HEK293T (cell line): ENCODE data around the gene LIPC.

Experiments used
- CTCF ChIA-PET: fragments of 350-600 bp; formaldehyde crosslinking; extraction: SDS; loops from one replicate; lab custom pipeline; 2021; ENCODE audit warnings: antibody characterized with exemption, inconsistent platforms; lab: Yijun Ruan, JAX
- POLR2A ChIA-PET: fragments of 350-600 bp; formaldehyde crosslinking; extraction: SDS; loops from one replicate; lab custom pipeline; 2020; ENCODE audit warnings: antibody characterized with exemption, inconsistent platforms; lab: Yijun Ruan, JAX
- DNase-seq: peaks from one replicate; pipeline ENCODE4 v3.0.0; 2012; ENCODE audit warnings: mixed read lengths; ENCODE audit errors: extremely low spot score
- ARNT ChIP-seq: fragments of 450-650 bp; IDR thresholded peaks from 2 replicates; pipeline ENCODE4 v1.6.1; 2017; ENCODE audit warnings: mild to moderate bottlenecking
- BHLHE40 ChIP-seq: fragments of 450-650 bp; IDR thresholded peaks from 2 replicates; pipeline ENCODE4 v1.6.1; 2016; ENCODE audit warnings: mild to moderate bottlenecking, moderate library complexity, borderline replicate concordance
- CTBP1 ChIP-seq: fragments of 450-650 bp; IDR thresholded peaks from 2 replicates; pipeline ENCODE4 v1.6.1; 2016; ENCODE audit warnings: borderline replicate concordance
- ELF4 ChIP-seq: fragments of 450-650 bp; IDR thresholded peaks from 2 replicates; pipeline ENCODE4 v1.6.1; 2017; ENCODE audit warnings: antibody characterized with exemption
- FOXA1 ChIP-seq: fragments of 450-650 bp; IDR thresholded peaks from 2 replicates; pipeline ENCODE4 v1.6.1; 2016; ENCODE audit warnings: mild to moderate bottlenecking
- FOXK2 ChIP-seq: fragments of 450-650 bp; IDR thresholded peaks from 2 replicates; pipeline ENCODE4 v1.6.1; 2016; ENCODE audit warnings: mild to moderate bottlenecking
- FOXM1 ChIP-seq: fragments of 450-650 bp; IDR thresholded peaks from 2 replicates; pipeline ENCODE4 v1.6.1; 2017; ENCODE audit warnings: mild to moderate bottlenecking, borderline replicate concordance
- HDGF ChIP-seq: fragments of 450-650 bp; IDR thresholded peaks from 2 replicates; pipeline ENCODE4 v1.6.1; 2017; ENCODE audit warnings: antibody characterized with exemption, borderline replicate concordance
- L3MBTL2 ChIP-seq: fragments of 450-650 bp; conservative IDR thresholded peaks from 2 replicates; pipeline ENCODE4 v1.6.1; 2016; ENCODE audit warnings: mild to moderate bottlenecking
- LEF1 ChIP-seq: fragments of 450-650 bp; IDR thresholded peaks from 2 replicates; pipeline ENCODE4 v1.6.1; 2017; ENCODE audit warnings: mild to moderate bottlenecking, borderline replicate concordance
- NFRKB ChIP-seq: fragments of 450-650 bp; IDR thresholded peaks from 2 replicates; pipeline ENCODE4 v1.6.1; 2016; ENCODE audit warnings: mild to moderate bottlenecking, moderate library complexity
- PKNOX1 ChIP-seq: fragments of 450-650 bp; IDR thresholded peaks from 2 replicates; pipeline ENCODE4 v1.6.1; 2016
- SP1 ChIP-seq: fragments of 450-650 bp; IDR thresholded peaks from 2 replicates; pipeline ENCODE4 v1.6.1; 2017
- SUZ12 ChIP-seq: fragments of 450-650 bp; IDR thresholded peaks from 2 replicates; pipeline ENCODE4 v1.6.1; 2016; ENCODE audit warnings: mild to moderate bottlenecking
- TARDBP ChIP-seq: fragments of 450-650 bp; IDR thresholded peaks from 2 replicates; pipeline ENCODE4 v1.6.1; 2016
- ZNF384 ChIP-seq: fragments of 450-650 bp; IDR thresholded peaks from 2 replicates; pipeline ENCODE4 v1.6.1; 2016

LIPC gene

DNA sequence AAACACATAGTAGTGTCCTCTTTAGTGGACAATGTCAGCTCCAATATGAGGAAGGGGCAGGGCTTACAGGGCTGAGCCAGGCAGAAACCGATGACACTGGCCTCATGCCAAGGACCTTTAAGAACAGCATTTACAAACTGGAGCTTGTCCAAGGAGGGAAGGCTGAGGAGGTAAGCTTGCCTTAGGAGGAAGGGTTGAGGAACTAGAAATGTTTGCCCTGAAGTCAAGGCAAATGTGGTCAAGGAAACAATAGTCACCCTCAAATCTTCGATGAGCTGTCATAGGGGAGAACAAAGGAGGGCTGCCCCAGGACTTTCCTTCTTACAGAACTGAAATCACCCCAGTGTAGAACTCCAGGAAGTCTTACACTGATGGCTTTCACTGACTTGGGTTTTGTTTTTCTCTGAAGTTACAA, 136.4 kb downstream of the LIPC start:
- no peak for DNase-seq
- ChIA-PET POLR2A (no interaction called here), CTCF (interaction anchor here (1.1 kb wide), 1 partner anchor 17 kb away, joined by 3 read pairs; no protein-coding TSS in a partner anchor)
- TF ChIP-seq NFRKB, result no peak
- TF ChIP-seq PKNOX1, result no peak
- TF ChIP-seq CTBP1, result no peak
- TF ChIP-seq BHLHE40, result no peak
- TF ChIP-seq FOXK2, result no peak
- no peak for TF ChIP-seq SP1
- TF ChIP-seq ELF4, result no peak
- TF ChIP-seq ARNT, result no peak
- TF ChIP-seq FOXA1, result no peak
- no peak for TF ChIP-seq SUZ12
- no peak for TF ChIP-seq HDGF
- TF ChIP-seq L3MBTL2, result no peak
- TF ChIP-seq TARDBP, result no peak
- no peak for TF ChIP-seq FOXM1

- ChIA-PET POLR2A (no interaction called here), CTCF (no interaction called here)
- DNase-seq, result no peak
- TF ChIP-seq ARNT (no peak), TARDBP (no peak), BHLHE40 (no peak), HDGF (no peak), CTBP1 (no peak), FOXA1 (no peak), FOXM1 (no peak), ZNF384 (no peak), ELF4 (no peak), SUZ12 (no peak), LEF1 (no peak), PKNOX1 (no peak), SP1 (no peak), FOXK2 (no peak)
Observed at GRCh38 chr15:58569455-58569854, 137.7 kb downstream of the LIPC start.

DNA sequence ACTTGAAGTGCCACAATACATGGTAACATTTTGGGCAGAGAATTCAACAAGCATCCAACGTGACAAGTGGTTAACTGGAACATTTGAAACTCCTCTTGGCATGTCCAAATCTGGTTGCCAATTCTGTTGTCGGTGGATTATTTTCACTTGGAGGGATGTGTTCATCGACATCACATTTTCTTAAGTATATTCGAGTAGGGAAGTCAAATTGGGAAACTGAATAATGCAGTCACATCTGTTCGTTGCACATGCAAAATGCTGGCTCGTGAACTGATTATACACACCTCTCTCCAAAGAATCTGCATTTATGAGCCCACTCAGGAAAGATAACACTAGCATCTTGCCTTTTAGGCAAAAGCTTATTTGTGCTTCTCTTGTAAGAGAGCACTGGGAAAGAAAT, 139.7 kb downstream of the LIPC start:
- POLR2A ChIA-PET, result no interaction called here
- CTCF ChIA-PET, result no interaction called here

GRCh38 chr15:58572521-58572920, 140.7 kb downstream of the LIPC start:
- no peak for TF ChIP-seq FOXM1
- no peak for TF ChIP-seq ELF4
- TF ChIP-seq FOXK2, result no peak
- no peak for TF ChIP-seq CTBP1
- TF ChIP-seq PKNOX1, result no peak
- no peak for TF ChIP-seq HDGF
- TF ChIP-seq SUZ12, result no peak
- TF ChIP-seq NFRKB, result no peak
- no peak for TF ChIP-seq L3MBTL2
- TF ChIP-seq ZNF384, result no peak
- TF ChIP-seq TARDBP, result no peak
- DNase-seq, result no peak
- ChIA-PET CTCF (no interaction called here), POLR2A (no interaction called here)

More for the DNA sequence above, 139.7 kb downstream of the LIPC start:
- DNase-seq, result no peak
- TF ChIP-seq FOXM1 (no peak), SP1 (no peak), ZNF384 (no peak), TARDBP (no peak), HDGF (no peak), L3MBTL2 (no peak), PKNOX1 (no peak), BHLHE40 (no peak), LEF1 (no peak), CTBP1 (no peak), ARNT (no peak), SUZ12 (no peak), FOXK2 (no peak), NFRKB (no peak), FOXA1 (no peak), ELF4 (no peak)

DNA sequence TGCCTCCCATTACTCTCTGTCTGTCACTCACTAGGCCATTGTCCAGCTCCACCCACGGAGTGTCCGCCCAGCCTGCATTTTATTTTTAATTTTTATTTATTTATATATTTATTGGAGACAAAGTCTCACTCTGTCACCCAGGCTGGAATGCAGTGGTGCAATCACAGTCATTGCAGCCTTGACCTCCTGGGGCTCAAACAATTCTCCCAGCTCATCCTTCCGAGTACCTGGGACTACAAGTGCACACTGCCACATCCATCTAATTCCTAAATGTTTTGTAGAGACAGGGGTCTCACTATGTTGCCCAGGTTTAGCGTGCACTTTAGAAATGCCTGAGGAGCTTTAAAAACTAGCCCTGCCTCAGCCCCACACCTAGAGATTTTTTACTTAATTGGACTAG, 141.5 kb downstream of the LIPC start:
- CTCF ChIA-PET, result no interaction called here
- no peak for DNase-seq
- TF ChIP-seq FOXM1, result no peak
- no peak for TF ChIP-seq ZNF384
- TF ChIP-seq HDGF, result no peak
- TF ChIP-seq CTBP1, result no peak
- TF ChIP-seq TARDBP, result no peak
- no peak for TF ChIP-seq LEF1
- no peak for TF ChIP-seq ELF4
- no peak for TF ChIP-seq NFRKB
- TF ChIP-seq ARNT, result no peak
- TF ChIP-seq L3MBTL2, result no peak
- TF ChIP-seq FOXK2, result no peak
- POLR2A ChIA-PET, result no interaction called here
